GM23338 (cell line): ENCODE measurements around the gene RPP25. TPM values are rescaled to one million over a fixed set of nuclear protein-coding genes. Genes with fewer than 3 reads are reported as not detected.

Source experiments
- ATAC-seq: fragments of 200-7000 bp; cut with Tn5 transposase; 3 replicates; pipeline ENCODE4 v1.9.1; 2020
- DNase-seq: peaks from one replicate; pipeline ENCODE4 v3.0.0-alpha.2; 2015; ENCODE audit warnings: low spot score
- H2AFZ ChIP-seq: fragments of 200-600 bp; sonication (generic); 2 replicates; pipeline ENCODE4 v1.8.0; 2016; ENCODE audit warnings: antibody characterized with exemption, mild to moderate bottlenecking, moderate library complexity
- H3F3A ChIP-seq: fragments of 200-600 bp; sonication (generic); replicated peaks from 2 replicates; pipeline ENCODE4 v1.8.0; 2017; ENCODE audit warnings: antibody characterized with exemption, mixed run types, low read depth
- H3K27ac ChIP-seq: fragments of 200-600 bp; sonication (generic); 2 replicates; pipeline ENCODE4 v1.6.1; 2016; ENCODE audit warnings: low read depth
- H3K27me3 ChIP-seq: fragments of 200-600 bp; sonication (generic); 2 replicates; pipeline ENCODE4 v1.8.0; 2016; ENCODE audit warnings: mild to moderate bottlenecking, mixed run types, moderate library complexity; ENCODE audit not compliant: insufficient read depth
- H3K36me3 ChIP-seq: fragments of 200-600 bp; sonication (generic); 2 replicates; pipeline ENCODE4 v1.8.0; 2016; ENCODE audit warnings: mild to moderate bottlenecking; ENCODE audit not compliant: insufficient read depth
- H3K4me1 ChIP-seq: fragments of 200-600 bp; sonication (generic); 2 replicates; pipeline ENCODE4 v1.8.0; 2016; ENCODE audit warnings: mild to moderate bottlenecking, moderate library complexity; ENCODE audit not compliant: insufficient read depth
- H3K4me2 ChIP-seq: fragments of 200-600 bp; sonication (generic); 2 replicates; pipeline ENCODE4 v1.7.1; 2017; ENCODE audit warnings: mixed run types
- H3K4me3 ChIP-seq: fragments of 200-600 bp; sonication (generic); 2 replicates; pipeline ENCODE4 v1.6.1; 2016; ENCODE audit warnings: mixed run types
- H3K79me2 ChIP-seq: fragments of 200-600 bp; sonication (generic); replicated peaks from 2 replicates; pipeline ENCODE4 v1.8.0; 2017; ENCODE audit warnings: mild to moderate bottlenecking; ENCODE audit not compliant: insufficient read depth
- H3K9me2 ChIP-seq: fragments of 200-600 bp; sonication (generic); 2 replicates; pipeline ENCODE4 v1.8.0; 2017; ENCODE audit not compliant: insufficient read depth
- H4K20me1 ChIP-seq: fragments of 200-600 bp; sonication (generic); replicated peaks from 2 replicates; pipeline ENCODE4 v1.8.0; 2017; ENCODE audit warnings: mild to moderate bottlenecking; ENCODE audit not compliant: insufficient read depth
- H3K27ac Mint-ChIP-seq: 2 replicates; pipeline ENCODE4 v1.8.0; 2020; ENCODE audit warnings: inconsistent platforms, mild to moderate bottlenecking, moderate library complexity, mixed read lengths
- H3K27me3 Mint-ChIP-seq: 3 replicates; pipeline ENCODE4 v1.8.0; 2022; ENCODE audit warnings: low read depth, mild to moderate bottlenecking, moderate library complexity, mixed read lengths, inconsistent platforms; ENCODE audit not compliant: insufficient read depth, poor library complexity
- H3K36me3 Mint-ChIP-seq: 3 replicates; pipeline ENCODE4 v1.8.0; 2021; ENCODE audit warnings: low read depth, mild to moderate bottlenecking, inconsistent platforms, moderate library complexity, mixed read lengths
- H3K4me1 Mint-ChIP-seq: 3 replicates; pipeline ENCODE4 v1.8.0; 2020; ENCODE audit warnings: mild to moderate bottlenecking, inconsistent platforms, mixed read lengths
- H3K4me3 Mint-ChIP-seq: 3 replicates; pipeline ENCODE4 v1.8.0; 2021; ENCODE audit warnings: moderate library complexity, mild to moderate bottlenecking, inconsistent platforms, mixed read lengths
- H3K9me3 Mint-ChIP-seq: 3 replicates; pipeline ENCODE4 v1.8.0; 2020; ENCODE audit warnings: moderate library complexity, mild to moderate bottlenecking, inconsistent platforms, mixed read lengths
- CREB1 ChIP-seq: fragments of 250-450 bp; sonication (Bioruptor Pico); IDR thresholded peaks from 2 replicates; pipeline ENCODE4 v1.5.0; 2020; ENCODE audit warnings: low read depth, mild to moderate bottlenecking, moderate library complexity
- EZH2 ChIP-seq: fragments of 200-600 bp; sonication (generic); IDR thresholded peaks from one replicate; pipeline ENCODE4 v1.8.0; 2017; ENCODE audit warnings: antibody characterized with exemption, mild to moderate bottlenecking, low read depth; ENCODE audit not compliant: unreplicated experiment
- EZH2phosphoT487 ChIP-seq: fragments of 200-600 bp; sonication (generic); IDR thresholded peaks from one replicate; pipeline ENCODE4 v1.8.1; 2018; ENCODE audit warnings: antibody characterized with exemption; ENCODE audit not compliant: unreplicated experiment
- JUNB ChIP-seq: IDR thresholded peaks from one replicate; pipeline ENCODE4 v1.6.1; 2016; ENCODE audit warnings: antibody characterized with exemption; ENCODE audit not compliant: unreplicated experiment
- NANOG ChIP-seq: IDR thresholded peaks from 2 replicates; pipeline ENCODE4 v1.6.1; 2016; ENCODE audit warnings: antibody characterized with exemption, borderline replicate concordance
- POLR2AphosphoS5 ChIP-seq: IDR thresholded peaks from 2 replicates; pipeline ENCODE4 v1.6.1; 2016; ENCODE audit warnings: antibody characterized with exemption, low read depth
- STAT1 ChIP-seq: IDR thresholded peaks from one replicate; pipeline ENCODE4 v1.6.1; 2016; ENCODE audit warnings: antibody characterized with exemption; ENCODE audit not compliant: unreplicated experiment
- ZNF114 ChIP-seq: fragments of 250-450 bp; sonication (Bioruptor Pico); IDR thresholded peaks from 2 replicates; pipeline ENCODE4 v1.5.0; 2020; ENCODE audit warnings: mild to moderate bottlenecking, moderate library complexity
- ZNF331 ChIP-seq: fragments of 250-450 bp; sonication (Bioruptor Pico); IDR thresholded peaks from 2 replicates; pipeline ENCODE4 v1.5.0; 2020; ENCODE audit warnings: low read depth, mild to moderate bottlenecking, moderate library complexity
- polyA plus RNA-seq: library from polyadenylated mRNA; unstranded; fragments of >200 nt; fragmentation: Nextera tagmentation; extraction: Ambion mirVana; gene quantifications from 2 replicates; pipeline ENCODE4 v1.2.1, GENCODE V29; 2016
- total RNA-seq: library from RNA; depleted of rRNA; stranded (reverse); fragments of >200 nt; shearing (Covaris generic); gene quantifications from 2 replicates; pipeline ENCODE4 v1.2.3, GENCODE V29; 2014
- TF ChIP-seq, protein P1 (sequence below): IDR thresholded peaks from 2 replicates; pipeline ENCODE4 v1.6.1; 2016; ENCODE audit warnings: antibody characterized with exemption
- TF ChIP-seq, protein P2 (sequence below): fragments of 250-450 bp; sonication (Bioruptor Pico); IDR thresholded peaks from 2 replicates; pipeline ENCODE4 v1.5.0; 2020; ENCODE audit warnings: mild to moderate bottlenecking, moderate library complexity
- TF ChIP-seq, protein P3 (sequence below): IDR thresholded peaks from one replicate; pipeline ENCODE4 v1.6.1; 2018; ENCODE audit warnings: antibody characterized with exemption; ENCODE audit not compliant: unreplicated experiment
- TF ChIP-seq, protein P4 (sequence below), 2 experiments: fragments of 200-600 bp in 1 of 2; sonication (generic) in 1 of 2; conservative IDR thresholded peaks; 2 replicates each; pipeline versions ENCODE4 v1.5.1 to v1.6.1; 2016 to 2017; ENCODE audit warnings: antibody characterized with exemption in 2 of 2, low read depth in 2 of 2, mild to moderate bottlenecking in 2 of 2, moderate library complexity in 1 of 2

The RPP25 gene
- total and polyA plus RNA-seq, 2 experiments from 2014 or later, result 14.8 to 18.8 TPM

DNA sequence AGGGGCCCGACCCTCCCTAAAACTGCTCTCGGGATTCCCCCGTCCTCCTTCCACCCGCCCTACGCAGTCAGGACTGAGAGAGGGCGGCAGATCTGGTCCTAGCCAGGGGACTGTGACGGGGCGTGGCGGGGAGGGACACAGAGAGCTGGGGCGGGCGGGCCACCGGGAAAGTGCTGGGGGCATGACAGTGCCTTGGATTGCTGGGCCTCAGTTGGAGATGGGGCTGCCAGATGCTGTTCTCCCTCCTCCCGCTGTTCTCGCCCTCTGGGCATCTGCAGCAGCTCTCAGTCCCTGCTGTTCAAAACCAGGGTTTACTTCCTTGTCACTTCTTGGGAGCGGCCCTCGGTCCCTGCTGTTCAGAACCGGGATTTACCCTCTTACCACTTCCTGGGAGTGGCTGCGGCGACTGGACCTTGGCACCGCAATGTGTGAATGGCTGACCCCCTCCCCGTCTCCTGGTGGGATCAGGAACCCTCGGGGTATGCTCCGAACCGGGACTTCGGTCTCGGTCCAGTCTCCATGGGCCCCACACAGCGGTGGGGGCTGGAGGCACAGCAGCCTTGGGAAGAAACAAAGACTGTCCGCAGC lies 1.8 kb upstream of the RPP25 start:
- peaks cover 12% of the 10 kb centered on the region for H3K79me2 ChIP-seq
- Mint-ChIP-seq H3K9me3 (no peaks in the 10 kb centered on the region; the same call in 2 of the 3 replicates), H3K4me3 (peak overlapping the region; percentile 75), H3K27ac (no peak overlapping the region), H3K4me1 (peaks cover 34% of the 10 kb centered on the region), H3K36me3 (peaks cover 7% of the 10 kb centered on the region; the same call in 2 of the 3 replicates), H3K27me3 (peaks cover 51% of the 10 kb centered on the region)
- H3F3A ChIP-seq, result peaks cover 9% of the 10 kb centered on the region; the same call in 1 of the 2 replicates
- TF ChIP-seq, protein P1, sequence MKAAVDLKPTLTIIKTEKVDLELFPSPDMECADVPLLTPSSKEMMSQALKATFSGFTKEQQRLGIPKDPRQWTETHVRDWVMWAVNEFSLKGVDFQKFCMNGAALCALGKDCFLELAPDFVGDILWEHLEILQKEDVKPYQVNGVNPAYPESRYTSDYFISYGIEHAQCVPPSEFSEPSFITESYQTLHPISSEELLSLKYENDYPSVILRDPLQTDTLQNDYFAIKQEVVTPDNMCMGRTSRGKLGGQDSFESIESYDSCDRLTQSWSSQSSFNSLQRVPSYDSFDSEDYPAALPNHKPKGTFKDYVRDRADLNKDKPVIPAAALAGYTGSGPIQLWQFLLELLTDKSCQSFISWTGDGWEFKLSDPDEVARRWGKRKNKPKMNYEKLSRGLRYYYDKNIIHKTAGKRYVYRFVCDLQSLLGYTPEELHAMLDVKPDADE, result no peak
- TF ChIP-seq POLR2AphosphoS5 (no peak), ZNF331 (CRISPR knock-in tag) (no peak), EZH2 (no peak), JUNB (no peak), STAT1 (no peak), CREB1 (CRISPR knock-in tag) (no peak), ZNF114 (CRISPR knock-in tag) (no peak), NANOG (no peak), EZH2phosphoT487 (no peak)
- TF ChIP-seq, protein P2, sequence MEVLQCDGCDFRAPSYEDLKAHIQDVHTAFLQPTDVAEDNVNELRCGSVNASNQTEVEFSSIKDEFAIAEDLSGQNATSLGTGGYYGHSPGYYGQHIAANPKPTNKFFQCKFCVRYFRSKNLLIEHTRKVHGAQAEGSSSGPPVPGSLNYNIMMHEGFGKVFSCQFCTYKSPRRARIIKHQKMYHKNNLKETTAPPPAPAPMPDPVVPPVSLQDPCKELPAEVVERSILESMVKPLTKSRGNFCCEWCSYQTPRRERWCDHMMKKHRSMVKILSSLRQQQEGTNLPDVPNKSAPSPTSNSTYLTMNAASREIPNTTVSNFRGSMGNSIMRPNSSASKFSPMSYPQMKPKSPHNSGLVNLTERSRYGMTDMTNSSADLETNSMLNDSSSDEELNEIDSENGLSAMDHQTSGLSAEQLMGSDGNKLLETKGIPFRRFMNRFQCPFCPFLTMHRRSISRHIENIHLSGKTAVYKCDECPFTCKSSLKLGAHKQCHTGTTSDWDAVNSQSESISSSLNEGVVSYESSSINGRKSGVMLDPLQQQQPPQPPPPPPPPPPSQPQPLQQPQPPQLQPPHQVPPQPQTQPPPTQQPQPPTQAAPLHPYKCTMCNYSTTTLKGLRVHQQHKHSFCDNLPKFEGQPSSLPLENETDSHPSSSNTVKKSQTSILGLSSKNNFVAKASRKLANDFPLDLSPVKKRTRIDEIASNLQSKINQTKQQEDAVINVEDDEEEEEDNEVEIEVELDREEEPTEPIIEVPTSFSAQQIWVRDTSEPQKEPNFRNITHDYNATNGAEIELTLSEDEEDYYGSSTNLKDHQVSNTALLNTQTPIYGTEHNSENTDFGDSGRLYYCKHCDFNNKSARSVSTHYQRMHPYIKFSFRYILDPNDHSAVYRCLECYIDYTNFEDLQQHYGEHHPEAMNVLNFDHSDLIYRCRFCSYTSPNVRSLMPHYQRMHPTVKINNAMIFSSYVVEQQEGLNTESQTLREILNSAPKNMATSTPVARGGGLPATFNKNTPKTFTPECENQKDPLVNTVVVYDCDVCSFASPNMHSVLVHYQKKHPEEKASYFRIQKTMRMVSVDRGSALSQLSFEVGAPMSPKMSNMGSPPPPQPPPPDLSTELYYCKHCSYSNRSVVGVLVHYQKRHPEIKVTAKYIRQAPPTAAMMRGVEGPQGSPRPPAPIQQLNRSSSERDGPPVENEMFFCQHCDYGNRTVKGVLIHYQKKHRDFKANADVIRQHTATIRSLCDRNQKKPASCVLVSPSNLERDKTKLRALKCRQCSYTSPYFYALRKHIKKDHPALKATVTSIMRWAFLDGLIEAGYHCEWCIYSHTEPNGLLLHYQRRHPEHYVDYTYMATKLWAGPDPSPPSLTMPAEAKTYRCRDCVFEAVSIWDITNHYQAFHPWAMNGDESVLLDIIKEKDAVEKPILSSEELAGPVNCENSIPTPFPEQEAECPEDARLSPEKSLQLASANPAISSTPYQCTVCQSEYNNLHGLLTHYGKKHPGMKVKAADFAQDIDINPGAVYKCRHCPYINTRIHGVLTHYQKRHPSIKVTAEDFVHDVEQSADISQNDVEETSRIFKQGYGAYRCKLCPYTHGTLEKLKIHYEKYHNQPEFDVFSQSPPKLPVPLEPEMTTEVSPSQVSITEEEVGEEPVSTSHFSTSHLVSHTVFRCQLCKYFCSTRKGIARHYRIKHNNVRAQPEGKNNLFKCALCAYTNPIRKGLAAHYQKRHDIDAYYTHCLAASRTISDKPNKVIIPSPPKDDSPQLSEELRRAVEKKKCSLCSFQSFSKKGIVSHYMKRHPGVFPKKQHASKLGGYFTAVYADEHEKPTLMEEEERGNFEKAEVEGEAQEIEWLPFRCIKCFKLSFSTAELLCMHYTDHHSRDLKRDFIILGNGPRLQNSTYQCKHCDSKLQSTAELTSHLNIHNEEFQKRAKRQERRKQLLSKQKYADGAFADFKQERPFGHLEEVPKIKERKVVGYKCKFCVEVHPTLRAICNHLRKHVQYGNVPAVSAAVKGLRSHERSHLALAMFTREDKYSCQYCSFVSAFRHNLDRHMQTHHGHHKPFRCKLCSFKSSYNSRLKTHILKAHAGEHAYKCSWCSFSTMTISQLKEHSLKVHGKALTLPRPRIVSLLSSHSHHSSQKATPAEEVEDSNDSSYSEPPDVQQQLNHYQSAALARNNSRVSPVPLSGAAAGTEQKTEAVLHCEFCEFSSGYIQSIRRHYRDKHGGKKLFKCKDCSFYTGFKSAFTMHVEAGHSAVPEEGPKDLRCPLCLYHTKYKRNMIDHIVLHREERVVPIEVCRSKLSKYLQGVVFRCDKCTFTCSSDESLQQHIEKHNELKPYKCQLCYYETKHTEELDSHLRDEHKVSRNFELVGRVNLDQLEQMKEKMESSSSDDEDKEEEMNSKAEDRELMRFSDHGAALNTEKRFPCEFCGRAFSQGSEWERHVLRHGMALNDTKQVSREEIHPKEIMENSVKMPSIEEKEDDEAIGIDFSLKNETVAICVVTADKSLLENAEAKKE, result no peak
- TF ChIP-seq, protein P3, sequence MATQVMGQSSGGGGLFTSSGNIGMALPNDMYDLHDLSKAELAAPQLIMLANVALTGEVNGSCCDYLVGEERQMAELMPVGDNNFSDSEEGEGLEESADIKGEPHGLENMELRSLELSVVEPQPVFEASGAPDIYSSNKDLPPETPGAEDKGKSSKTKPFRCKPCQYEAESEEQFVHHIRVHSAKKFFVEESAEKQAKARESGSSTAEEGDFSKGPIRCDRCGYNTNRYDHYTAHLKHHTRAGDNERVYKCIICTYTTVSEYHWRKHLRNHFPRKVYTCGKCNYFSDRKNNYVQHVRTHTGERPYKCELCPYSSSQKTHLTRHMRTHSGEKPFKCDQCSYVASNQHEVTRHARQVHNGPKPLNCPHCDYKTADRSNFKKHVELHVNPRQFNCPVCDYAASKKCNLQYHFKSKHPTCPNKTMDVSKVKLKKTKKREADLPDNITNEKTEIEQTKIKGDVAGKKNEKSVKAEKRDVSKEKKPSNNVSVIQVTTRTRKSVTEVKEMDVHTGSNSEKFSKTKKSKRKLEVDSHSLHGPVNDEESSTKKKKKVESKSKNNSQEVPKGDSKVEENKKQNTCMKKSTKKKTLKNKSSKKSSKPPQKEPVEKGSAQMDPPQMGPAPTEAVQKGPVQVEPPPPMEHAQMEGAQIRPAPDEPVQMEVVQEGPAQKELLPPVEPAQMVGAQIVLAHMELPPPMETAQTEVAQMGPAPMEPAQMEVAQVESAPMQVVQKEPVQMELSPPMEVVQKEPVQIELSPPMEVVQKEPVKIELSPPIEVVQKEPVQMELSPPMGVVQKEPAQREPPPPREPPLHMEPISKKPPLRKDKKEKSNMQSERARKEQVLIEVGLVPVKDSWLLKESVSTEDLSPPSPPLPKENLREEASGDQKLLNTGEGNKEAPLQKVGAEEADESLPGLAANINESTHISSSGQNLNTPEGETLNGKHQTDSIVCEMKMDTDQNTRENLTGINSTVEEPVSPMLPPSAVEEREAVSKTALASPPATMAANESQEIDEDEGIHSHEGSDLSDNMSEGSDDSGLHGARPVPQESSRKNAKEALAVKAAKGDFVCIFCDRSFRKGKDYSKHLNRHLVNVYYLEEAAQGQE, result no peak
- TF ChIP-seq, protein P4, sequence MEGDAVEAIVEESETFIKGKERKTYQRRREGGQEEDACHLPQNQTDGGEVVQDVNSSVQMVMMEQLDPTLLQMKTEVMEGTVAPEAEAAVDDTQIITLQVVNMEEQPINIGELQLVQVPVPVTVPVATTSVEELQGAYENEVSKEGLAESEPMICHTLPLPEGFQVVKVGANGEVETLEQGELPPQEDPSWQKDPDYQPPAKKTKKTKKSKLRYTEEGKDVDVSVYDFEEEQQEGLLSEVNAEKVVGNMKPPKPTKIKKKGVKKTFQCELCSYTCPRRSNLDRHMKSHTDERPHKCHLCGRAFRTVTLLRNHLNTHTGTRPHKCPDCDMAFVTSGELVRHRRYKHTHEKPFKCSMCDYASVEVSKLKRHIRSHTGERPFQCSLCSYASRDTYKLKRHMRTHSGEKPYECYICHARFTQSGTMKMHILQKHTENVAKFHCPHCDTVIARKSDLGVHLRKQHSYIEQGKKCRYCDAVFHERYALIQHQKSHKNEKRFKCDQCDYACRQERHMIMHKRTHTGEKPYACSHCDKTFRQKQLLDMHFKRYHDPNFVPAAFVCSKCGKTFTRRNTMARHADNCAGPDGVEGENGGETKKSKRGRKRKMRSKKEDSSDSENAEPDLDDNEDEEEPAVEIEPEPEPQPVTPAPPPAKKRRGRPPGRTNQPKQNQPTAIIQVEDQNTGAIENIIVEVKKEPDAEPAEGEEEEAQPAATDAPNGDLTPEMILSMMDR (conservative IDR thresholded peaks at IDR 0.05; ENCODE audit: low read depth in 2 of 2), result no peak
- peaks cover 13% of the 10 kb centered on the region for H4K20me1 ChIP-seq
- peak overlapping the region; percentile 80 for H3K4me3 ChIP-seq
- H3K4me2 ChIP-seq, result peak overlapping the region; percentile 100
- H3K27ac ChIP-seq, result no peak overlapping the region
- ATAC-seq (peak; percentile 19), DNase-seq (peak; percentile 84)
- H3K9me2 ChIP-seq, result no peaks in the 10 kb centered on the region
- H3K36me3 ChIP-seq, result no peaks in the 10 kb centered on the region
- peaks cover 32% of the 10 kb centered on the region for H3K4me1 ChIP-seq
- H2AFZ ChIP-seq, result peak overlapping the region; percentile 90
- peaks cover 62% of the 10 kb centered on the region for H3K27me3 ChIP-seq
